ENCODE results near the gene IARS2. TPM values are rescaled to one million over a fixed set of nuclear protein-coding genes. Genes with fewer than 3 reads are reported as not detected.
"Not testable (repeated sequence)": the region's sequence is repeated elsewhere in the genome, so short reads cannot be mapped to it uniquely, and the experiment has no call there.

The IARS2 gene
- total RNA-seq, 1 donor from 2014 or later, result 82.0 TPM

- not testable (repeated sequence) for DNase-seq (ENCODE audit: low read depth)
These were observed 18.7 kb downstream of the IARS2 start for GRCh38 chr1:220112600-220112999.

- peak; percentile 16 for DNase-seq (ENCODE audit: low read depth)
These were observed 19.3 kb downstream of the IARS2 start for GRCh38 chr1:220113136-220113695.

GRCh38 chr1:220119043-220119512, 25.1 kb downstream of the IARS2 start:
- no peak for DNase-seq (ENCODE audit: low read depth)

- no peak for DNase-seq (ENCODE audit: low read depth)
These were observed 28.0 kb downstream of the IARS2 start for GRCh38 chr1:220121791-220122530.

GRCh38 chr1:220123066-220123465, 29.1 kb downstream of the IARS2 start:
- DNase-seq (ENCODE audit: low read depth), result no peak

GRCh38 chr1:220123889-220124288, 30.0 kb downstream of the IARS2 start:
- DNase-seq (ENCODE audit: low read depth), result no peak

- DNase-seq (ENCODE audit: low read depth), result peak; percentile 3
These were observed 30.6 kb downstream of the IARS2 start for GRCh38 chr1:220124542-220124941.

GRCh38 chr1:220127076-220127475, 33.1 kb downstream of the IARS2 start:
- DNase-seq (ENCODE audit: low read depth), result no peak

GRCh38 chr1:220129479-220130210, 35.7 kb downstream of the IARS2 start:
- no peak for DNase-seq (ENCODE audit: low read depth)

GRCh38 chr1:220135755-220136154, 41.8 kb downstream of the IARS2 start:
- no peak for DNase-seq (ENCODE audit: low read depth)

- DNase-seq (ENCODE audit: low read depth), result no peak
These were observed 43.3 kb downstream of the IARS2 start for GRCh38 chr1:220137019-220137786.

- no peak for DNase-seq (ENCODE audit: low read depth)
These were observed 46.0 kb downstream of the IARS2 start for GRCh38 chr1:220139966-220140365.

GRCh38 chr1:220144051-220144450, 50.1 kb downstream of the IARS2 start:
- DNase-seq (ENCODE audit: low read depth), result no peak

- no peak for DNase-seq (ENCODE audit: low read depth)
These were observed 55.8 kb downstream of the IARS2 start for GRCh38 chr1:220149742-220150141.

GRCh38 chr1:220151454-220151853, 57.5 kb downstream of the IARS2 start:
- DNase-seq (ENCODE audit: low read depth), result peak; percentile 21

GRCh38 chr1:220153147-220153546, 59.2 kb downstream of the IARS2 start:
- DNase-seq (ENCODE audit: low read depth), result peak; percentile 74

- no peak for DNase-seq (ENCODE audit: low read depth)
These were observed 62.8 kb downstream of the IARS2 start for GRCh38 chr1:220156620-220157146.

- DNase-seq (ENCODE audit: low read depth), result no peak
These were observed 63.8 kb downstream of the IARS2 start for GRCh38 chr1:220157738-220158137.

- not testable (repeated sequence) for DNase-seq (ENCODE audit: low read depth)
These were observed 64.6 kb downstream of the IARS2 start for GRCh38 chr1:220158530-220158929.

GRCh38 chr1:220159041-220159440, 65.1 kb downstream of the IARS2 start:
- no peak for DNase-seq (ENCODE audit: low read depth)

- DNase-seq (ENCODE audit: low read depth), result no peak
These were observed 66.1 kb downstream of the IARS2 start for GRCh38 chr1:220160027-220160426.

Measured in myocyte (in vitro differentiated cells).